ENCODE results near the gene CBX5. TPM values are rescaled to one million over a fixed set of nuclear protein-coding genes. Genes with fewer than 3 reads are reported as not detected.
A peak's percentile ranks its signal among the peaks of the same experiment; 100 is the strongest.

Gene CBX5
- total and polyA plus RNA-seq, 9 of the 15 experiments (the other 6 are each of a cell fraction or from before 2014, with no cell fraction given): 32.6 to 102 (median 59.2) TPM

- TF ChIP-seq UBTF (IDR thresholded peaks at IDR 0.05; ENCODE audit: borderline replicate concordance in 1 of 2, low read depth in 2 of 2, low read length in 2 of 2) (0 out of 4 replicates have a peak, but pooled peaks of 1 of the 2 experiments have one; percentile 55), ARHGAP35 (IDR thresholded peaks at IDR 0.05; ENCODE audit: partially characterized antibody) (no peak), ZNF512 (tag; IDR thresholded peaks at IDR 0.05) (no peak), DIDO1 (tag; IDR thresholded peaks at IDR 0.05; ENCODE audit: low read depth) (no peak), IRF1 (CRISPR knock-in tag; IDR thresholded peaks at IDR 0.05; ENCODE audit: borderline replicate concordance) (no peak), ARNT (IDR thresholded peaks at IDR 0.05) (no peak), HDAC2 (IDR thresholded peaks at IDR 0.05) (0 out of 2 replicates have a peak, but pooled peaks have one; percentile 79), ZNF175 (CRISPR knock-in tag; IDR thresholded peaks at IDR 0.05; ENCODE audit: low read depth) (no peak; the same call in 1 of the 2 replicates), ZNF280B (CRISPR knock-in tag; IDR thresholded peaks at IDR 0.05) (no peak)
- TF ChIP-seq, protein P1, sequence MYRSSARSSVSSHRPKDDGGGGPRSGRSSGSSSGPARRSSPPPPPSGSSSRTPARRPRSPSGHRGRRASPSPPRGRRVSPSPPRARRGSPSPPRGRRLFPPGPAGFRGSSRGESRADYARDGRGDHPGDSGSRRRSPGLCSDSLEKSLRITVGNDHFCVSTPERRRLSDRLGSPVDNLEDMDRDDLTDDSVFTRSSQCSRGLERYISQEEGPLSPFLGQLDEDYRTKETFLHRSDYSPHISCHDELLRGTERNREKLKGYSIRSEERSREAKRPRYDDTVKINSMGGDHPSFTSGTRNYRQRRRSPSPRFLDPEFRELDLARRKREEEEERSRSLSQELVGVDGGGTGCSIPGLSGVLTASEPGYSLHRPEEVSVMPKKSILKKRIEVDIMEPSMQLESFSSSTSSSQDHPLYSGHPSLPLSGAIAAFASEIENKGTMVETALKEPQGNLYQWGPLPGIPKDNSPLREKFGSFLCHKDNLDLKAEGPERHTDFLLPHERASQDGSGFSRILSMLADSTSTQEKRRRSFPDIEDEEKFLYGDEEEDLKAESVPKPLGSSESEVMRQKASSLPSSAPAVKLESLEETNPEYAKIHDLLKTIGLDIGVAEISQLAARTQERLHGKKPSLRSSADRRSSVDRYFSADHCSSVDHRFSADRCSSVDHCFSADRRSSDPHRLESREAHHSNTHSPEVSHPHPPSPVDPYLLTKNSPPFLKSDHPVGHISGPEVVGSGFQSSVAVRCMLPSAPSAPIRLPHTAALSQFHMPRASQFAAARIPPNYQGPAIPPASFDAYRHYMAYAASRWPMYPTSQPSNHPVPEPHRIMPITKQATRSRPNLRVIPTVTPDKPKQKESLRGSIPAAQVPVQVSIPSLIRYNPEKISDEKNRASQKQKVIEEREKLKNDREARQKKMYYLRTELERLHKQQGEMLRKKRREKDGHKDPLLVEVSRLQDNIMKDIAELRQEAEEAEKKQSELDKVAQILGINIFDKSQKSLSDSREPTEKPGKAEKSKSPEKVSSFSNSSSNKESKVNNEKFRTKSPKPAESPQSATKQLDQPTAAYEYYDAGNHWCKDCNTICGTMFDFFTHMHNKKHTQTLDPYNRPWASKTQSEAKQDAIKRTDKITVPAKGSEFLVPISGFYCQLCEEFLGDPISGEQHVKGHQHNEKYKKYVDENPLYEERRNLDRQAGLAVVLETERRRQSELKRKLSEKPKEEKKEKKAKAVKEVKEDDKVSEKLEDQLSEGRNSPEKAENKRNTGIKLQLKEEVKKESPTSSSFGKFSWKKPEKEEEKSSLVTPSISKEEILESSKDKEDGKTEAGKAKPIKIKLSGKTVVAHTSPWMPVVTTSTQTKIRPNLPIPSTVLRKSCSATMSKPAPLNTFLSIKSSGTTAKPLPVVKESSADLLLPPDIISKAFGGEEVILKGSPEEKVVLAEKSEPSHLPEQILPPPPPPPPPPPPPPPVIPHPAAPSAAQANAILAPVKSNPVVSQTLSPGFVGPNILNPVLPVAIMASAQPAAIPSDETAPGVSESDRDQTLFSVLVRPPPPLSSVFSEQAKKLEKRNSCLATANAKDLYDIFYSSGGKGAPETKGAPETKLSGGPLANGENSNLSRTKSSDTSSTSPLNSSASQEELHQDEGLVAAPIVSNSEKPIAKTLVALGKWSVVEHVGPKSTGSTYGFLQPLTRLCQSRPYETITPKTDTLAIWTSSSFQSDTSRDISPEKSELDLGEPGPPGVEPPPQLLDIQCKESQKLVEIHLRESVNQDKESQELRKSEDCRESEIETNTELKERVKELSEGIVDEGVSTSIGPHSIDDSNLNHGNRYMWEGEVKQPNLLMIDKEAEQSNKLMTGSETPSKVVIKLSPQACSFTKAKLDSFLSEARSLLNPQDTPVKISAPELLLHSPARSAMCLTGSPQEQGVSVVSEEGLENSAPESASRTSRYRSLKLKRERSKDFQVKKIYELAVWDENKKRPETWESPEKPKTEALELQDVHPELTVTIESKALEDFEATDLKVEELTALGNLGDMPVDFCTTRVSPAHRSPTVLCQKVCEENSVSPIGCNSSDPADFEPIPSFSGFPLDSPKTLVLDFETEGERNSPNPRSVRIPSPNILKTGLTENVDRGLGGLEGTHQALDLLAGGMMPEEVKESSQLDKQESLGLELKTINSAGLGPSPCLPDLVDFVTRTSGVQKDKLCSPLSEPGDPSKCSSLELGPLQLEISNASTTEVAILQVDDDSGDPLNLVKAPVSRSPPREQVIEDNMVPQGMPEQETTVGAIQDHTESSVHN (IDR thresholded peaks at IDR 0.05; ENCODE audit: borderline replicate concordance in 1 of 2, low read depth in 1 of 2): no peak
These were observed 27.2 kb upstream of the CBX5 start (continued) for GRCh38 chr12:54306925-54307741.
